SK-N-SH treated with all-trans-retinoic acid at 6 μM for 48 hours (cell line): ENCODE data around the gene FNIP1.

Experiments
- BACH2 ChIP-seq: fragments of 250-450 bp; sonication (Bioruptor Pico); IDR thresholded peaks from 2 replicates; pipeline ENCODE4 v1.9.0; 2021; ENCODE audit warnings: mild to moderate bottlenecking, borderline replicate concordance
- CREB5 ChIP-seq: fragments of 250-450 bp; sonication (Bioruptor Pico); IDR thresholded peaks from 2 replicates; pipeline ENCODE4 v1.5.1; 2020; ENCODE audit warnings: low read depth, mild to moderate bottlenecking, moderate library complexity
- GLIS3 ChIP-seq: fragments of 250-450 bp; sonication (Bioruptor Pico); IDR thresholded peaks from 2 replicates; pipeline ENCODE4 v1.5.0; 2020; ENCODE audit warnings: mild to moderate bottlenecking, moderate library complexity
- SNAI2 ChIP-seq: fragments of 250-450 bp; sonication (Bioruptor Pico); IDR thresholded peaks from 2 replicates; pipeline ENCODE4 v1.5.0; 2020; ENCODE audit warnings: mild to moderate bottlenecking, moderate library complexity
- ZFP3 ChIP-seq: fragments of 250-450 bp; sonication (Bioruptor Pico); IDR thresholded peaks from 2 replicates; pipeline ENCODE4 v1.5.0; 2020; ENCODE audit warnings: mild to moderate bottlenecking, moderate library complexity

DNA sequence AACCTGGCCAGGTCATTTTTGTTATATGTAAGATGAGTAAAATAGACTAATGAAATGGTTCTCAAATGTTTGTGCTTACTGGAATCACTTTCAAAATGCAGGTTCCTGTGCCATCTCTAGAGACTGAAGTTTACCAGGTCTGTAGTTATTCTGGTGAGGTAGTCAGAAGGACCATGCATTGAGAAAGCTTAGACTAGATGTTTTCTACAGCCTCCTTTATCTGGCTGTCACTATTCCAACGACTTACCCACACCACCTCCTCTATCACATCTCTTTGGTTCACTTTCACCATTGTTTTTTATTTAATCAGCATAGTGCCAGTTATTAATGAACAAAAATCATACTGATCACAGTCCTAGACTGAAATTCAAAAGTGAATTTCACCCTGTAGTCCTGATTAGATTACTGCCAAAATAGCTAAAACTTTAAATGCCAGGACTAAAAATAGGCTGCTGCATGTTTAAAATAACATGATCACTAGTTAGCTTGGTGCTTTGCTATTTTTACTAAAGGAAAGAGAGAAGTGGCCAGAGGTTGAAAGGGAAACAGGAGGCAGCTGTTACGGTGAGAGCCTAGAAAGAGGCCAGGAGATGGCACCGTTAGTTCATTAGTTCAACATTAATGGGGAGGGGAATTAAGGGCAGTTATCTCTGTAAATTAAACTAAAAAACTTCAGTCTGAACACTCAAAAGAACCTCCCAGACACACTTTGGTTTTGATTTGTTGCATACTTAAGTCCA, 13.9 kb upstream of the FNIP1 start:
- TF ChIP-seq CREB5 (CRISPR knock-in tag) (no peak), GLIS3 (CRISPR knock-in tag) (no peak), BACH2 (CRISPR knock-in tag) (no peak), ZFP3 (no peak), SNAI2 (CRISPR knock-in tag) (no peak)
